ENCODE data around the gene ARID5A. TPM values are rescaled to one million over a fixed set of nuclear protein-coding genes. Genes with fewer than 3 reads are reported as not detected.

Gene ARID5A
- total and polyA plus RNA-seq, 2 experiments from 2014 or later: 5.5 to 7.7 TPM

GRCh38 chr2:96534701-96535181 lies 1.8 kb upstream of the ARID5A start:
- H3K27me3 ChIP-seq (ENCODE audit: insufficient read depth): peaks cover 39% of the 10 kb centered on the region
- no peak overlapping the region for H3K4me3 ChIP-seq
- no peak overlapping the region for H3K4me2 ChIP-seq
- TF ChIP-seq POLR2AphosphoS5 (IDR thresholded peaks at IDR 0.05; ENCODE audit: low read depth) (no peak), STAT1 (IDR thresholded peaks at IDR 0.05; ENCODE audit: unreplicated experiment) (no peak), ZNF331 (CRISPR knock-in tag; IDR thresholded peaks at IDR 0.05; ENCODE audit: low read depth) (no peak), REST (IDR thresholded peaks at IDR 0.05; ENCODE audit: unreplicated experiment) (no peak), JUNB (IDR thresholded peaks at IDR 0.05; ENCODE audit: unreplicated experiment) (no peak), ETS1 (IDR thresholded peaks at IDR 0.05) (no peak), CREB1 (CRISPR knock-in tag; IDR thresholded peaks at IDR 0.05; ENCODE audit: low read depth) (no peak), ZNF462 (CRISPR knock-in tag; IDR thresholded peaks at IDR 0.05) (no peak), EZH2phosphoT487 (IDR thresholded peaks at IDR 0.05; ENCODE audit: unreplicated experiment) (no peak), NANOG (IDR thresholded peaks at IDR 0.05; ENCODE audit: borderline replicate concordance) (no peak), ZNF114 (CRISPR knock-in tag; IDR thresholded peaks at IDR 0.05) (no peak), CTCF (conservative IDR thresholded peaks at IDR 0.05; ENCODE audit: low read depth in 2 of 2) (no peak), EZH2 (IDR thresholded peaks at IDR 0.05; ENCODE audit: low read depth, unreplicated experiment) (no peak)
- H3K9me3 Mint-ChIP-seq: no peaks in the 10 kb centered on the region
- no peak for ATAC-seq
- H3K27me3 Mint-ChIP-seq (ENCODE audit: insufficient read depth, low read depth, poor library complexity): peaks cover 27% of the 10 kb centered on the region
- H3K27ac Mint-ChIP-seq: no peak overlapping the region
- H3K27ac ChIP-seq (ENCODE audit: low read depth): no peak overlapping the region
- H3K4me3 Mint-ChIP-seq: no peak overlapping the region; the same call in 2 of the 3 replicates
- H3K79me2 ChIP-seq (replicated peaks; ENCODE audit: insufficient read depth): no peaks in the 10 kb centered on the region
- H3K4me1 ChIP-seq (ENCODE audit: insufficient read depth): peaks cover 31% of the 10 kb centered on the region
- DNase-seq (ENCODE audit: low spot score): no peak
- H3K9me2 ChIP-seq (ENCODE audit: insufficient read depth): no peaks in the 10 kb centered on the region
- H4K20me1 ChIP-seq (replicated peaks; ENCODE audit: insufficient read depth): peaks cover 5% of the 10 kb centered on the region; the same call in 1 of the 2 replicates
- no peak overlapping the region for H2AFZ ChIP-seq
- 0 out of 2 replicates have a peak, but pooled peaks cover 3% of the 10 kb centered on the region for H3F3A ChIP-seq (replicated peaks; ENCODE audit: low read depth)
- H3K36me3 ChIP-seq (ENCODE audit: insufficient read depth): no peaks in the 10 kb centered on the region
- H3K4me1 Mint-ChIP-seq: peaks cover 32% of the 10 kb centered on the region
- H3K36me3 Mint-ChIP-seq (ENCODE audit: low read depth): no peaks in the 10 kb centered on the region
